IPS-18c (cell line): ENCODE results near the gene LRRC56.

Experiments
- H3K4me3 ChIP-seq: 2 replicates; pipeline ENCODE4 v1.7.0; 2013; ENCODE audit warnings: low read depth, mild to moderate bottlenecking, low read length, moderate library complexity; ENCODE audit not compliant: insufficient read depth
- H3K9me3 ChIP-seq: one replicate; pipeline ENCODE4 v1.6.1; 2013; ENCODE audit warnings: mild to moderate bottlenecking, low read length, moderate library complexity; ENCODE audit not compliant: control insufficient read depth, insufficient read depth

LRRC56 gene

DNA sequence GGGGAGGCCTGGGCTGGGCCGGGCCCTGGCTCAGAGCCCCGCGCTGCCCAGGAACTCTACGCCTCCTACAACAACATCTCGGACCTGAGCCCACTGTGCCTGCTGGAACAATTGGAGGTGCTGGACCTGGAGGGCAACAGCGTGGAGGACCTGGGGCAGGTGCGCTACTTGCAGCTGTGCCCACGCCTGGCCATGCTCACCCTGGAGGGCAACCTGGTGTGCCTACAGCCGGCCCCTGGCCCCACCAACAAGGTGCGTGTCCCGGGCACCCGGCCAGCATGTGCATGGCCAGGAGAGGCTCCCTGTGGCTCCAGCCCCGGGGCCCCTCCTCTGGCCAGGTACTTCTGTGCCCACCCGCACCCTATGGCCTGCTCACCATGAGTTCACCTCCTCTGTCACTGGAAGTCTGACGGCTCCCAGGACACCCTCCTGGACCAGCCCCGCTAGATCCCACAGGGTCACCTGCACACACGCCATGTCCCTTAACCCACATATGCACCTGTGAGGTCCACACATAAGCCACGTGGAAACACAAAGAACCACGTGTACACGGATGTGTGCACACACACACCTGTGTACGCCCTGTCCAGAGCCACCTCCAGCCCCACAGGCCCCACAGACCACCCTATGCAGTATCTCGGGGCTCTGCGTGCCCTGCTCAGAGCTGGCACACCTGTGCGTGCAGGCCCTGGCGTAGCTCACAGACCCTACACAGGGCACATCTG lies 12.9 kb downstream of the LRRC56 start:
- no peak overlapping the region for H3K4me3 ChIP-seq
- H3K9me3 ChIP-seq = peaks cover 2% of the 10 kb centered on the region

GRCh38 chr11:550746-551085 lies 13.4 kb downstream of the LRRC56 start:
- Histone ChIP-seq H3K9me3 (peaks cover 2% of the 10 kb centered on the region), H3K4me3 (no peak overlapping the region)

- Histone ChIP-seq H3K9me3 (peaks cover 2% of the 10 kb centered on the region), H3K4me3 (no peak overlapping the region)
Measured at GRCh38 chr11:551131-551530, 13.8 kb downstream of the LRRC56 start.

DNA sequence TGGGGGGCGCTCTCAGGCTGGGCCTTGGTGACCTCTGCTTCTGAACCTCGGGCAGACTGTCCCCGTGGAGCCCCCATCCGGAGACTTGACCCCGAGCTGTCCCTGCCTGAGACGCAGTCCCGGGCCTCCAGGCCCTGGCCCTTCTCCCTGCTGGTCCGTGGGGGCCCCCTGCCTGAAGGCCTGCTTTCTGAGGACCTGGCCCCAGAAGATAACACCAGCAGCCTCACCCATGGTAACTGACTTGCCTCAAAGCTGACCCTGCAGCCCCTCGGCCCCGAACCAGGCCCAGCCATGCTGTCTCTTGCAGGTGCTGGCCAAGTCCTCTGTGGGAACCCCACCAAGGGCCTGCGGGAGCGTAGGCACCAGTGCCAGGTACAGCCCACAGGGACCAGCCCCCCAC lies 14.3 kb downstream of the LRRC56 start:
- H3K9me3 ChIP-seq = peaks cover 2% of the 10 kb centered on the region
- H3K4me3 ChIP-seq = no peak overlapping the region

DNA sequence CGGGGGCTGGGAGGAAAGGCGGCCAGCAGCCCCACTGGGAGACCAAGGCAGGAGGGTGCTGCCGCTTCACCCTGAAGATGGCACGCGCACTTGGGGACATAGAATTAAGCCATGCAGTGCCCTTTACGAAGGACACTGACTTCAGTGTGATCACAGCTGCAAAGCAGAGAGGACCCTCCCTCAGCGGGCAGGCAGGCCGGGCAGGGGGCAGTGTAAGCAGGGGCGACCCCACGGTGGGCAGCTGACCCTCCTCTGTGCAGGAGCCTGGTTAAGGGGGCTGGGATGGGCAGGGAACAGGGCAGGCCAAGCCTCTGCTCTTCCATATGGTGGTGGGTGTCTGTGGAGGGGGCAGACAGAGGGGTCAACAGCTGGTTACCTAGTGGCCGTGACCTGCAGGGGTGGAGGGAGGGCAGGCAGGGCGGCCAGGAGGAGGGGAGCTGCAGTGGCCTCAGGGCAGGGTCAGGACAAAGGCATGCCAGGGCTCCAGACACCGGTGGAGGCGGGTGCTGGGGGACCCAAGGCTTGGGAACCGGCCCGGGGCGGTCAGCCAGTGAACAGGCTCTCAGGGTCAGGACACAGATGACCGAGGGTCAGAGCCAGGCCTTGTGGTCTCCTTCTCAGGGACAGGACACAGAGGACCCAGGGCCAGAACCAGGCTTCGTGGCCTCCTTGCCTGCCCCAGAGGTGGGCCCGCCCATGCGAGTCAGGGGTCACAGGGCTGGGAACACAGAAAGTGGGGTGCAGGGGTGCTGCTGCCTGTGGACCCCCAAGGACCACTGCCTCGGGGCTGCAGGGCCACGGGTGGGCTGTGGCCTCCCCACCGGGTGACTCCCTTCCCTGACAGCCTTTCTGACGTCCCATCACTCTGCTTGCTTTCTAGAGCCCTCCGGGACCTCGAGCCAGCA lies 16.0 kb downstream of the LRRC56 start:
- H3K4me3 ChIP-seq = no peak overlapping the region
- H3K9me3 ChIP-seq = no peaks in the 10 kb centered on the region

GRCh38 chr11:553988-554340 lies 16.6 kb downstream of the LRRC56 start:
- Histone ChIP-seq H3K9me3 (no peaks in the 10 kb centered on the region), H3K4me3 (no peak overlapping the region)

GRCh38 chr11:554428-555226 lies 17.3 kb downstream of the LRRC56 start:
- H3K4me3 ChIP-seq = peak overlapping the region; percentile 47

DNA sequence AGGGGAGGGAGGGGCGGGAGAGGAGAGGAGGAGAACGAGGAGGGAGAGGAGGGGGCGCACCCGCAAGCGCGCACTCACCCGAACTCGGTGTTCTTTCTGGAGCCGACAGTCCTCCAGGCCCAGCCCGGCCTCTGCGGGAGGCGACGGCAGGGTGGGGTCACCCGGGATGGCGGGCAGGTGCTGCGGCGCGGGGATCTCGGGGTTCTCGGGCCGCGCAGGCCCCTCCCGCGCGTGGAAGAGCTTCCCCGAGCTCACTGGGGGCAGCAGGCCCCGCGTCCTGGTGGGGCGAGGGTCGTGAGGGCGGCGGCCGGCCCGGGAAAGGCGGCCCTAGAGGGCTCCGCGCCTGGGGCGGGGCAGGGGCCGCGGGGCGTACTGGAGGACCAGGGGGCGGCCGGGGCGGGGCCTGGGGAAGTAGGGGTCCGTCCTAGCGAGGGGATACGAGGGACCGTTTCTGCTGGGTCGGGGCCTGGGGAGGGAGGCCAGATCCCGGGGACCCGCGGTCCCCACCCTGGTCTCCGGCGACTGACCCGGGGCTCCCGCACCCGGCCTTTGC lies 18.0 kb downstream of the LRRC56 start:
- H3K9me3 ChIP-seq = no peaks in the 10 kb centered on the region
- peak overlapping the region; percentile 71 for H3K4me3 ChIP-seq

More at GRCh38 chr11:554428-555226, 17.3 kb downstream of the LRRC56 start:
- no peaks in the 10 kb centered on the region for H3K9me3 ChIP-seq

DNA sequence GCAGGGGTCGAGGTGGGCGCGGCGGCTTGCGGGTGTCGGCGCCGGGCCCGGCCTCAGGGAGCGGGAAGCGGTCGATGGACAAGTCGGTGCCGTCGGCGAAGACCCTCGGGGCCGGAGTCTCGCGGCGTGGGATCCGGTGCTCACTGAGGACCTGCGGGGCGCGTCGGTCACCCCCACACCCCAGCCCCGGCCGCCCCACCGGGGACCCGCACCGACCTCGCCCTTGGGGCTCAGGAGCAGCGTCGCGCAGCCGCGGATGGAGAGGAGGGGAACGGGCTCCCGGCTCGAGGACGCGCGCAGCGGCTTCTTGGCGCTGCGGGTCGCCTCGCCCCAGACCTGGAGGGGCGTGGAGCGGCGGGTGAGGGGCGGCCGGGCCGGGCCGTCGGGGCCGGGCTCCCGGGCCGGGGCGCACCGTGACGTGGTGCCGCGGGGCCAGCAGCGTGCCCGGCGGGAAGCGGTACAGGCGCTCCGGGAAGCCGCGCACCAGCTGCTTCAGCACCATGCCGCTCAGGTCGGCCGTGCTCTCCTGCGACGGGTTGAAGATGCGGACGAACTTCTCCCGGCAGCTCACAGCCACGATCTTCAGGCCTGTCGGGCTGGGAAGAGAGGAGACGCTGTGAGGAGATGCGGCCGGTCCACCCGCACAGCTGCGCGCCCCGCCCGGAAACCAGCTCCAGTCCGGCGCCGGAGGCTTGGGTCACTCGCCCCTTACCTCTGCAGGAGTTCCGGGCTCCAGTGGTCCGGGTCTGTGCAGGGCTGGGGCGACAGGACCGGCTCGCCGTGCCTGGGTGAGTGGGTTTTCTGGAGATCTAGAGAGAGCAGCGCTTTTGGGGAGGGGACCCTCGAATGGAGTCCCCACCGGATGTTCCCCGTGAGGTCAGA lies 18.7 kb downstream of the LRRC56 start:
- peak overlapping the region; percentile 71; the same call in 1 of the 2 replicates for H3K4me3 ChIP-seq
- no peaks in the 10 kb centered on the region for H3K9me3 ChIP-seq

GRCh38 chr11:556662-557256 lies 19.4 kb downstream of the LRRC56 start:
- no peaks in the 10 kb centered on the region for H3K9me3 ChIP-seq
- peak overlapping the region; percentile 71; the same call in 1 of the 2 replicates for H3K4me3 ChIP-seq

GRCh38 chr11:557328-558132 lies 20.2 kb downstream of the LRRC56 start:
- no peak overlapping the region for H3K4me3 ChIP-seq
- H3K9me3 ChIP-seq = no peaks in the 10 kb centered on the region

- Histone ChIP-seq H3K9me3 (no peaks in the 10 kb centered on the region), H3K4me3 (no peak overlapping the region)
Measured at GRCh38 chr11:558503-558902, 21.2 kb downstream of the LRRC56 start.

DNA sequence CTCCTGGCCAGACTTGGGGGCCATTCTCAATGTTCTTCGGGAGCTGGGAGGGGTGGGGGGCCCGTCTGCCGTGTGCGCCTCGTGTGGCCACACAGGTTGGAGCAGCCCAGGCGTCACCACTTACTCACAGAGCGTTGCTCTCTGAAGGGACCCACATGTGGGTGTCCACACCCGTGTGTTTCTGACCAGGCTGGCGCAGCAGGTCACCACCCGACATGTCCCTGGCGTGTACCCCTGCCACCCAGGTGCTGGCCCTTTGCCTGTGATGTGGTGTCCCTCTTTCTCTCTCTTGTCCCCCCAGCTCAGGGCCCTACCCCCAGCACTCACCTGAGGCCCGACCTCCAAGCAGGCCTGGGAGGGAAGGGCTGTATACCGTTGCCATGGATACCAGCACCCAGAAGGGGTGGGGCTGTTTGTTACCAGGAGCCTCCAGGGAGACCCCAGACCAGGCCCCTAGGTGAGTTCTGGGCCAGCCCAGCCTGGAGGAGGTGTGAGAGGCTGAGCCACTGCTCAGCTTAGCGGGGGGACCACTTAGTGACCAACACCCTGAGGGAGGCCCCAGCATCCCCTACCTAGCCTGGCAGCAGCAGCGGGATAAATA lies 21.8 kb downstream of the LRRC56 start:
- H3K9me3 ChIP-seq = no peaks in the 10 kb centered on the region
- no peak overlapping the region for H3K4me3 ChIP-seq

DNA sequence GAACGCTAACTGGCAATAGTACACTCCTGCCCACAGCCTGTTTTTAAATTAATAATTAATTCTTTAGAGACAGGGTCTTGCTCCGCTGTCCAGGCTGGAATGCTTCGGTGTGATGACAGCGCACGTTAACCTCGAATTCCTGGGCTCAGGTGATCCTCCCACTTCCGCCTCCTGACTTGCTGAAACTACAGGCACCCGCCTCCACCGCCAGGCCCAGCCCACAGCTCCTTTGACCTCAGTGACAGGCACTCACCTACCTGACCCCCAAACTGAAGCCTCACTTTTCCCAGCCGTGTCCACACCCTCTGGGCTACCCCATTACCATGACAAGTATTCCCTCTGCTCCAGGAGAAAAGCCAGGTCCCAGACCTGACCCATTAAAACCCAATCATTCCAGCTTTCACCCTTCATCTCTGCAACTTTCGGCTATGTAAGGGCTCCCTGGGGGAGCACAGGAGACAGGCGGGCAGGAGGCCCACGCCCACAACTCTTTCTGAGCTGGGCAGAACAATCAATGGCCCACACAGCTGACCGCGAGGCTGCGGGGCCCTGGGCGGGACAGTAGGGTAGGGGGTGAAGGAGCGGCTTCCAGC lies 22.5 kb downstream of the LRRC56 start:
- Histone ChIP-seq H3K4me3 (peak overlapping the region; percentile 67), H3K9me3 (no peaks in the 10 kb centered on the region)
